ENCODE results near the gene PRKAG2. TPM values are rescaled to one million over a fixed set of nuclear protein-coding genes. Genes with fewer than 3 reads are reported as not detected.
"Not testable (repeated sequence)": the region's sequence is repeated elsewhere in the genome, so short reads cannot be mapped to it uniquely, and the experiment has no call there.

The PRKAG2 gene
- total RNA-seq (2014; rRNA removed; shearing (Covaris generic)): 9.5 and 10.9 TPM in 2 replicates

DNA sequence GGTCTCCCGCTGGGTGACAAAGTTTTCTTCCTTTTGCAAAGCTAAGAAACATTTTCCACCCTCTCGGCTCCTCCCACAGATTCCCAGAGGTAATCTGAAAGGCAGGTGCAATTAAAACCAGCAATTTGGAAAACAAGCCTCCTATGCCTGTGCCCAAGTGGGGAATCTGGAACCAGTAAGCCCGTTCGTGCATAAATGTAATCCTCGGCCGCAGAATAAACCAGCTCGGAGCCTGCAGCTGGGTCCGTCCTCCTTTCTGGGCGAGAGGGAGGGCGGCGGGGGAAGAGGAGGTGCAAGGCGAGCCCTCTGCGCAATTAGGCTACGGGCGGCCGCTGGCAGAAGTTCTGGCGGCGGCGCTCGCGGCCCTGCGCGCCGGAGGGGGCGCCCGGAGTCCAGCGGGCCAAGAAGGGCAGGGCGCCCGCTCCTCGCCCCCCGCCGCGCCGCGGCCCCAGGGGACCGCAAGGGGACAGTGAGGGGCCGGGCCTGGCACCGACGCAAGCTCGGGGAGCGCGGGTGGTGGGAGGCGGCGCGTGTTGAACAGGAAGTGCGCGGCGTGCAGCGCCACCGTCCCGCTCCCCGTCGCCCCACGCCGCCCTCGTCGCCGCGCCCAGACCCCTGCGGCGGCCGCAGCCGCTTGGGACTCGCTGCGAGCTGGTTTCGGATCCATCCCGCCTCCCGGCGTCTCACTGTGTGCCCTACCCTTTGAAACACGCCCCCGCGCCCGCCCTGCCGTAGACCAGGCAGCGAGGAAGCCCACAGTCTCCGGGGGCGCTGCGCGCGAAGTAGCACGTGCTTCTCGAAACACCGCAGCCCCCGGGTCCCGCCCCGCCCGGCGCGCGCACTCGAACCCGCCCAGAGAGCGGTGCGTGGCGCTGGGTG is at the start of gene PRKAG2:
TSS of gene PRKAG2 (minus strand) at position 217 of the 879 bp plus-strand sequence. CDS start 495 bp downstream, outside the sequence.
- no peaks in the 10 kb centered on the region for H3K36me3 ChIP-seq
- peak within 1 kb of the TSS; percentile 89 for H3K4me3 ChIP-seq
- no peaks in the 10 kb centered on the region for H3K9me3 ChIP-seq (replicated peaks)
- H3K4me1 ChIP-seq: peaks cover 4% of the 10 kb centered on the region; the same call in 1 of the 2 replicates
- no peaks in the 10 kb centered on the region for H3K27me3 ChIP-seq
- DNase-seq: peak; percentile 78 to 84
- H3K27ac ChIP-seq: peak within 1 kb of the TSS; percentile 74

DNA sequence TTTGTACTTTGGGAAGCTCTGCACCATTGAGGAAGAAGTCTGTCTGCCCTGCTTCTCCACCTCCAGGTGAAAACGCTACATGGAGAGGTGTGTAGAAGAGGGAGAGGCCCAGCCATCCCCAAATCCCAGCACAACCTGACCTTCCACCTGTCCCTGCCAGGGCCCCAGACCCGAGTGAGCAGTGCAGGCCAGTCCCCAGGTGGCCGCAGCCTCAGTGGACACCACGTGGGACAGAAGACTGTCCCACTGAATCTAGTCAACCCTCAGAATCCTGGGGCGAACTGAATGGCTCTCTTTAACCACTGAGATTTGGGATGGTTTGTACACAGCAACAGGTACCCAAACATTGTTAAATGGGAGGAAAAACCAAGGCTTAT is 49.4 kb upstream of the PRKAG2 start:
- Histone ChIP-seq H3K36me3 (no peaks in the 10 kb centered on the region), H3K4me3 (no peak overlapping the region), H3K9me3 (replicated peaks) (no peaks in the 10 kb centered on the region), H3K4me1 (peaks cover 2% of the 10 kb centered on the region; the same call in 1 of the 2 replicates), H3K27ac (no peak overlapping the region), H3K27me3 (no peaks in the 10 kb centered on the region)
- no peak for DNase-seq

DNA sequence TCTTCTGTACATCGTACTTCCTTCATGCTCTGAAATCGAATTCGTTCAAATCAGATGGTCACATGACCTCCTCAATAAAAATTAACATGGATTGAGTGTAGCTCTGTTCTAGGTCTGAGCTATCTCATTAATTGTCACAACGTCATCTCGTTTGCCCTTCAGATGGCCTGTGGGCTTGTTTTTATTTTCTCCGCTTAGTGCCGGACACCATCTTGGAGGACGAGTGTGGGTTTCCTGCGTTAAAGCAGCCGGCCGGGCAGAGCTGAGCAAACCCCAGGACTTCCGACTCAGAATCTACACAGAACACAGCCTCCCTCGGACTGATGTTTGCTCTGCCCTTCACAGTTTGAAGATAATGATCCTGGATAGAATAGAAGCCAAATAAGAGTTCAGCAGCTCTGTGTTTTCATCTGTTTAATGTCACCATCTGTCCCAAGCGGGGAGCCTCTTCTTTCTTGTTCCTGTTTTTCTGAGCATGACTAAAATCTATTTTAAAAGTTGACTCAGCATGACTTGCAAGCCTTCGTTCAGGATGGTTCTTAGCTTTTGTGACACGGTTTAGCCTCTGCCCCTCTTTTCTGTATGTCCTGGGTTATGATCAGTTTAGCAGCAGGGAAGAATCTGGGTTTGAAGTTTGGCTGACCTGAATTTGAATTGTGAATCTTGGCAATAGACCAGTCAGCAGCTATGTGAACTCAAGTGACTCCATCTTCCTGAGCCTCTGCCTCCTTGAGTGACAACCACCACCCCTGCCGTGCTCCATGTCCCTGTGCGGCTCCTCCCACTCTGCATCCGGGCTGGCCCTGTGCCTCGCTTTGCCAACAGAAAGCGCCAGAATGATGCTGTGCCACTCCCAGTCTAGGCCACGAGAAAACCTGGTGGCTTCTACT is 48.8 kb upstream of the PRKAG2 start:
- Histone ChIP-seq H3K27me3 (no peaks in the 10 kb centered on the region), H3K27ac (no peak overlapping the region), H3K36me3 (no peaks in the 10 kb centered on the region), H3K4me1 (peaks cover 2% of the 10 kb centered on the region; the same call in 1 of the 2 replicates), H3K9me3 (replicated peaks) (no peaks in the 10 kb centered on the region), H3K4me3 (no peak overlapping the region)
- peak in 1 of 2 experiments; percentile 36 for DNase-seq

DNA sequence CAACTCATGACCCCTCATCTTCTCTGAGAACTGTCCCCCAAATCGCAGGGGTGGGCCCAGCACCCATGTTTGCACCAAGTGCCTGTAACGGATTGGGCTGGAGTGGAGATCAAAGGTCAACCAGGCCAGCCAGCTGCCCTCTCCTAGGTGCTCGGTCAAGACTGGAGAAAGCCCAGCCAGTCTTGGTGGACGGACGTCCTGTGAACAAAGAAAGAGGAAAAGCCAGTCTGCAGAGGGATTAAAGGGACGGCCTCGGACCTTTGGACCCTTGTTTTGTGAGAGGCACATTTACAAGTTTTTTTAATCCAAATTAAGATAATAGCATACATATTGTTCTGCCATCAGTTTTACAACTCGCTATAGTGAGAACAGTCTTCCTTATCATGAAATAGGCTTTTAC is 47.6 kb upstream of the PRKAG2 start:
- H3K27me3 ChIP-seq: no peaks in the 10 kb centered on the region
- no peak for DNase-seq

DNA sequence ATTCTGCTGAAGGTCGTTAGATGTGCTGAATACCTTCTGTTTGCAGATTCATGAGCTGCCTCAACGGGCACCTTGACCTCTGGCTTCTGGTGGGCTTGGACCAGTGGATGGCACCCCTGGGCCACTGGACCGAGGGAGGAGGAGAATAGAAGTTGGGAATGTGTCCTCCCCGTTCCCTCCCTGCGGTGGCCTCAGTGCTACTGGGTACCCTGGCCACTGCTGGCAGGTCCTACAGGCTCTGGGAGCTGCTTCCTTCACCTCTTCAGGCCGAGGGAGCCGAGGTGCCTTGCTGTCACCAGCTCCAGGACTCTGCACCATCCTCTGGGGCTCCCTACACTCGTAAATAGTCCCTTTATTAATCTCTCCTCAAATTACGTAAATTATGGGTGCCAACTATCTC is 47.1 kb upstream of the PRKAG2 start:
- DNase-seq: no peak
- H3K36me3 ChIP-seq: no peaks in the 10 kb centered on the region
- no peaks in the 10 kb centered on the region for H3K27me3 ChIP-seq
- no peaks in the 10 kb centered on the region for H3K9me3 ChIP-seq (replicated peaks)
- no peak overlapping the region for H3K4me3 ChIP-seq
- H3K27ac ChIP-seq: no peak overlapping the region
- no peaks in the 10 kb centered on the region for H3K4me1 ChIP-seq

More for the DNA sequence above, 47.6 kb upstream of the PRKAG2 start:
- Histone ChIP-seq H3K27ac (no peak overlapping the region), H3K4me3 (no peak overlapping the region), H3K9me3 (replicated peaks) (no peaks in the 10 kb centered on the region), H3K36me3 (no peaks in the 10 kb centered on the region), H3K4me1 (no peaks in the 10 kb centered on the region)

DNA sequence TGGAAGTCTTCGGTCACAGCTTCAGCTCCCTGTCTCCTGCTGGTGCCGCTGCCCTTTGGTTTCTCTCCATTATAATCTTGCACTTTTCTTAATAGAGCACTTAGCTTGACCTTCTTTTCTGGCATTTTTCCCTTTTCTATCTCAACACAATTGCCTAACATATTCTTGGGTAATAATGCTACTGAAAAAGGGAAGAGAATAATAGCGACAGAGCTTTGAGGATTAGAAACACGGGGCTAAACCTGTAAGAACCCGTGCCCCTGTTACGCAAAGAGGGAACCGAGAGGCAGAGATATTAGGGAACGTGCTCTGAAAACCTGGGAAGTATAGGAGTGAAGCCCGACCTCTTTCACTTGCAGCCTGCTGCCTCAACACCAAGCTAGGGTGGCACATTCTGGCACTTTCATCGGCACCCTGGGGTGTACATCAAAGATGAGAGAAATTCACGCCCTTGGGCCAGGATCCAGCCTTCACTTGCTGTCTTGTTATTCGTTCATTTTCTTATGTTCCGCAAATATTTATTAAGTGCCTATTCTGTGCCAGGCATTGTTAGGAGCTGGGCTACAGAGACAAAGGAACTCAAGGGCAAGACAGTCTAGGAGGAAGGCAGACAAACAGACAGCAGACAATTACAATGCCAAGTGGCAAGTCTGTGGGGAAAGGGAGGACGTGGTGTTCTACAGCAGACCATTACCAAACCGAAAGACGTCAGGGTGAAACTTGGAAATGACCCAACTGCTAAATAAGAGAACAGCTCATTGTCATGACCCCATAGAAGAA is 46.4 kb upstream of the PRKAG2 start:
- Histone ChIP-seq H3K27me3 (no peaks in the 10 kb centered on the region), H3K4me3 (no peak overlapping the region), H3K27ac (no peak overlapping the region), H3K9me3 (replicated peaks) (no peaks in the 10 kb centered on the region), H3K36me3 (no peaks in the 10 kb centered on the region), H3K4me1 (no peaks in the 10 kb centered on the region)
- DNase-seq: no peak

DNA sequence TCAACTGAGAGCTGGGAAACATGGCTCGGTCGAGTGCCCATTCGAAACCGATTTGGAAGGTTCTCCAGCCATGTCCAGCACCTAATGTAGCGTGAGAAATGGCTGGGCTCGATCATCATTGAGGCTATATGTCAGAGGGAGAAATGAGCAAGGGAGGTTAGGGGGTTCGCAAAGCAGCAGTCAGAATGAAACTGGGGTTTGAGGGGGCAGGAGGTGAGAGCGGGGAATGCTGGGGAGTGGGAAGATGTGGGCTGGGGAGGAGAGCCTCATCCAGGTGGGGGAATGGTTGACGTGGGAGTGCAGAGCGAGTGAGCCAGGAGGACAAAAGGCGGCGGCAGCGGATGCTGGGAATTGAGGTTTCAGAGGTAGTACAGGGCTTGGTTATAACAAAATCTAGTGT is 44.5 kb upstream of the PRKAG2 start:
- no peaks in the 10 kb centered on the region for H3K27me3 ChIP-seq
- H3K9me3 ChIP-seq (replicated peaks): no peaks in the 10 kb centered on the region
- no peaks in the 10 kb centered on the region for H3K36me3 ChIP-seq
- no peak for DNase-seq
- H3K4me1 ChIP-seq: no peaks in the 10 kb centered on the region
- no peak overlapping the region for H3K4me3 ChIP-seq
- no peak overlapping the region for H3K27ac ChIP-seq

DNA sequence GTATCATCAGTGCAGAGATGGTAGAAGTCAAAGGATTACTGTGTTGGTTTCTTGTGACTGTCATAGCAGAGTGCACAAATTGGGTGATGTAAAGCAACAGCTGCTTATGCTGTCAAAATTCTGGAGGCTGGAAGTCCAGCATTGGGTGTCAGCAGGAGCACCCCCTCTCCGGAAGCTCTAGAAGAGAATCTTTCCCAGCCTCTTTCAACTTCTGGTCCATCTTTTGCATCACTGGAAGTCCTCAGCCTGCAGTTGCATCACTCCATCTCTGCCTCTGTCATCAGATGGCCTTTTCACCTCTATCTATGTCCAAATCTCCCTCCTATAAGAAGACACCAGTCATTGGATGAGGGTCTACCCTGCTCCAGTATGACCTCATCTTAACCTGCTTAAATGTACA is 43.6 kb upstream of the PRKAG2 start:
- H3K27ac ChIP-seq: no peak overlapping the region
- H3K4me1 ChIP-seq: no peaks in the 10 kb centered on the region
- H3K9me3 ChIP-seq (replicated peaks): no peaks in the 10 kb centered on the region
- peak in 1 of 2 experiments; percentile 62 for DNase-seq
- H3K36me3 ChIP-seq: no peaks in the 10 kb centered on the region
- H3K27me3 ChIP-seq: no peaks in the 10 kb centered on the region
- no peak overlapping the region for H3K4me3 ChIP-seq

DNA sequence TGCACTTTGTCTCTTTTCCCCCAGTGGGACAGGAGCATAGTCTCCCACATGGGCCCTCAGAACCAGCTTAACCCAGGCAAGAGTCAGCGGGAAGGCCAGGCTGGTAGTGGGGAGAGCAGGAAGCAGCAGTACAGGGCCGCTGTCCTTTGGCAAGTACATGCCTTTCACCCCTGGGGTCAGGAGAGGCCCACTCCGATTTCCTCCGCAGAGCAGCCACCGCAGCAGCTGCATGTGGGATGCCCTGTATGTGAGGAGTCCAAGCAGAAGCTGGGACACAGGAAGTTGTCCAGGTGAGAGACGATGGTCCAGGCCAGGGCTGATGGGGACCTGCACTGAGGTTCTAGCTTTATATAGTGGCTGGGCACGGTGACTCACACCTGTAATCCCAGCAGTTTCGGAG is 42.7 kb upstream of the PRKAG2 start:
- DNase-seq: no peak
- Histone ChIP-seq H3K27me3 (no peaks in the 10 kb centered on the region), H3K4me1 (no peaks in the 10 kb centered on the region), H3K9me3 (replicated peaks) (peaks cover under 1% of the 10 kb centered on the region; the same call in 1 of the 2 replicates), H3K4me3 (no peak overlapping the region), H3K27ac (no peak overlapping the region), H3K36me3 (no peaks in the 10 kb centered on the region)

DNA sequence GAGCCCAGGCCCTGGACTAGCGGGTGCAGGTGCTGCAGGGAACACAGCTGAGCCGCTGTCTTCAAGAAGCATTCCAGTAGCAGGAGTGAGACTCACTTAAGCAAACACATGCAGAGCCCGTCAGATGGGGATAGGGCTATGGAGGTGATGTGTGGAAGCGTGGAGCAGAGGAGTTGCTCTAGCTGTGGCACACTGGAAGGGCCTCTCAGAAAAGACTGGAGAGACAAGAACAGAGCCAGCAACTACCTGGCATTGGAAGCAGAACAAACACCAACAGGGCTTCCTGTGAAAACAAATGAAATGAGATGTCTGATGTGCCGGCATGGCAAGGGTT is 41.6 kb upstream of the PRKAG2 start:
- no peak for DNase-seq
- no peaks in the 10 kb centered on the region for H3K4me1 ChIP-seq
- no peak overlapping the region for H3K4me3 ChIP-seq
- H3K36me3 ChIP-seq: no peaks in the 10 kb centered on the region
- no peak overlapping the region for H3K27ac ChIP-seq
- H3K27me3 ChIP-seq: no peaks in the 10 kb centered on the region
- peaks cover 11% of the 10 kb centered on the region for H3K9me3 ChIP-seq (replicated peaks)

DNA sequence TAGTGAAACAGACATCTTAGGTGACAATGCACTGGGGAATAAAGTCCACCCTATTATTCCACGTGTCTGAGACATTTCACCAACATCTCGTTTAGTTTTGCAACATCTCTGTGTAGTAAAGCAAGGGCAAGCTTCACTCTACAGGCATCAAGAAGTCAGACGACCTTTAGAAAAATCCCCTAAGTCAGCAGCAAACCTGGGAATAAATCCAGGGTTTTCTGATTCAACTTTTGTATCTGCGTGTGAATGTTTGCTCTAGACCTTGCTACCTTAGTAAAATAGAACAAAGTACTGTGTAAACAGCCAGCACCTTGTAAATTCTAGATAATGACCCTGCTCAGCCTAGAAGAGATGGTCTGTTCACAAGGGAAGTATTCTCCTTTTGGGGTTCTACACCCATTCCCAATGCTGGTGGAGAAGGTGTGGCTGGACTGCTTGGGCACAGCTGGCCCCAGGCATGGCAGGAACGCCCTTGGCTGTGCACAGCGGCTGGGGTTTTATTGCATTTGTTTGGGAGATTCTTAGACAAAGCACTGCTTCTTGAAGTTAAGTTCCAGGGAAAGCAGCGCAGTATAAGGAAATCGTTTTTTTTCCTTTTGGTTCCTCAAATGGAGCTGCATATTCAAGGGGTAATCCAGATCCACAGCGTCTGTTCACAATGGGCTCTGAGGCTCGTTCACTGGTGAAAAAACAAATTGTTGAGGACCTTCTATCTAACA is 41.0 kb upstream of the PRKAG2 start:
- no peak overlapping the region for H3K4me3 ChIP-seq
- no peaks in the 10 kb centered on the region for H3K27me3 ChIP-seq
- peaks cover 15% of the 10 kb centered on the region for H3K9me3 ChIP-seq (replicated peaks)
- H3K36me3 ChIP-seq: no peaks in the 10 kb centered on the region
- H3K4me1 ChIP-seq: no peaks in the 10 kb centered on the region
- H3K27ac ChIP-seq: no peak overlapping the region
- DNase-seq: no peak

DNA sequence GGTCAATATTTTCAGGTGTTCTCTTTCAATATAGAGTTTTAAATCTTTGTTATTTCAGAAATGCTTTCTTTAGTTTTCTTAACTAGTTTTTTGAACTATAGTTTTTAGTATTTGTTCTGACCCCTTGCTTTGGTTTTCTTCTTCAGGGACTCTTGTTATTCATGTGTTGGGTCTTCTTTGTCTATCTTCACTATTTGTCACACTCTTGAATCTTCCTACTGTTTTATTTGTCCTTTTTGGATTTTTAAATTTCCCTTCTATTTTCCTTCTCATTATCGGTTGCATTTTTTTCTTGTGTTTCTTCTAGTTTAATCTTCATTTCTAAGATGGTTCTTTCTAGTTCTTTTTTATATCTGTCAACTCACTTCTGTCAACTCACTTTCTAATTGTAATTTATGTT is 37.1 kb upstream of the PRKAG2 start:
- H3K27ac ChIP-seq: no peak overlapping the region
- no peaks in the 10 kb centered on the region for H3K4me1 ChIP-seq
- no peaks in the 10 kb centered on the region for H3K36me3 ChIP-seq
- no peak overlapping the region for H3K4me3 ChIP-seq
- no peaks in the 10 kb centered on the region for H3K27me3 ChIP-seq
- DNase-seq: no peak
- H3K9me3 ChIP-seq (replicated peaks): peaks cover 18% of the 10 kb centered on the region

DNA sequence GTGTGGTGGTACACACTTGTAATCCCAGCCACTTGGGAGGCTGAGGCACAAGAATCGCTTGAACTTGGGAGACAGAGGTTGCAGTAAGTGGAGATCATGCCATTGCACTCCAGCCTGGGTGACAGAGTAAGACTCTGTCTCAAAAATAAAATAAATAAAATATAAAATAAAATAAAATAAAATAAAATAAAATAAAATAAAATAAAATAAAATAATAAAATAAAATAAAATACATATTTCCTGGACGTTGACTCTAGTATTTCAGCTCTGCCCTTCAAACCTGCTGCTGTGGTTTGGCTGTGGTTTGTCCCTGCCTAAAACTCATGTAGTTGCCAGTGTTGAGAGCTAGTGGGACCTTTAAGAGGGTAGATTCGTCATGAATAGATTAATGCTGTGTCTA is 33.7 kb upstream of the PRKAG2 start:
- H3K4me3 ChIP-seq, H3K36me3 ChIP-seq, H3K4me1 ChIP-seq, H3K27ac ChIP-seq, DNase-seq, H3K27me3 ChIP-seq: not testable (repeated sequence)
- H3K9me3 ChIP-seq (replicated peaks): peaks cover 18% of the 10 kb centered on the region

DNA sequence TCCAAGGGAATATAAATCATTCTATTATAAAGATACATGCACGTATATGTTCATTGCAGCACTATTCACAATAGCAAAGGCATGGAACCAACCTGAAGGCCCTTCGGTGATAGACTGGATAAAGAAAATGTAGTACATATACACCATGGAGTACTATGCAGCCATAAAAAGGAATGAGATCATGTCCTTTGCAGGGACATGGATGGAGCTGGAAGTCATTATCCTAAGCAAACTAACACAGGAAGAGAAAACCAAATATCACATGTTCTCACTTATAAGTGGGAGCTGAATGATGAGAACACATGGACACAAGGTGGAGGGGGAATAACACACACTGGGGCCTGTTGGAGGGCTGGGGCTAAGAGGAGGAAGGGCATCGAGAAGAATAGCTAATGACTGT is 30.2 kb upstream of the PRKAG2 start:
- not testable (repeated sequence) for H3K27ac ChIP-seq; H3K27me3 ChIP-seq; H3K36me3 ChIP-seq; DNase-seq; H3K9me3 ChIP-seq (replicated peaks); H3K4me3 ChIP-seq
- peaks cover 14% of the 10 kb centered on the region for H3K4me1 ChIP-seq

Data from SJCRH30 (cell line).